ENCODE results near the gene RPL27.

Gene RPL27

GRCh38 chr17:43020789-43021740, 22.8 kb downstream of the RPL27 start:
- peak; percentile 94 for DNase-seq (ENCODE audit: low spot score)

GRCh38 chr17:43021741-43022512, 23.7 kb downstream of the RPL27 start, which contains the start of gene VAT1:
Gene VAT1, minus strand, starts transcription at chr17:43022385. Its CDS starts 63 bp downstream, at chr17:43022322.
- DNase-seq (ENCODE audit: low spot score), result peak; percentile 92

DNA sequence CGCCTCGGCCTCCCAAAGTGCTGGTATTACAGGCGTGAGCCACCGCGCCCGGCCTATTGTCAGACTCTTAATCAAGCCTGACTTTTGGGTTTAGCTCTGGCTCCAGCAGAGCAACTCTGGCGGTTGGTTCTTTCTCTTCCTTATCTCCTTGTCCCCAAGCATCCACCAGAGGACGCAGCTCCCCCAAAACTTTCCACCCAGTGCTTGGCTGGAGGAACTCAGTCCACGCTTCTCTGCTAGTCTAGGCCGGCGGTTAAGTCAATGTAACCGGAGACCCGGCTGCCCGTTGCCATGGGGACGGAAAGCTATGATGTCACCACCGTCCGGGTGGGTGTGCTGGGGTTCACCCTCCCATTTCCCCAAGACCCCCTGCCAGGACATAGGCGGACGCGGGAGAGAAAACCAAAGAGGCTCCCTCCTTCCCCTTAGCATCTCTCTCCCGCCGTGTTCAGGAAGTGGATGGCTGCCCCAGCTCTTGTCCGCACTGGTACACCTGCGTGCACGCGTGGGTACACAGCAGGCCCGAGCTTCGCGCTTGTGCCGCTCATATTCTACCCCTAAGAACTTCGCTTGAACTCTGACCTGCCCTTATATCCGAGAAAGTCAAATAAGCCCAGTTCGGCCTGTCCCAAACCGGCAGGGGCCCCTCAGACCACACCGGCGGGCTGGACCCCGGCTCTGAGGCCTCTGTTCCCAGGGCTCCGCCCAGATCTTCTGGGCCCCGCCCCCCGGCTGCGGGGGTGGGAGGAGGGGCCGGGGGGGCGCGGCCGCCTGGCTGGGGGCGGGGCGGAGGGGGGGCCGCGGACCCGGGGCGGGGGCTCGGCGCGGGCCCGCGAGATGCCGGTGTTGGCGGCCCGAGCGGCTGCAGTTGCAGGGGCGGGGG, 26.4 kb downstream of the RPL27 start, which contains the start of gene RND2:
Gene RND2 (plus strand): TSS at position 825 of the 883 bp plus-strand sequence. CDS start 117 bp downstream, outside the sequence.
- DNase-seq (ENCODE audit: low spot score), result peak; percentile 99

- DNase-seq (ENCODE audit: low spot score), result no peak
Observed at GRCh38 chr17:43025290-43025657, 27.1 kb downstream of the RPL27 start.

DNA sequence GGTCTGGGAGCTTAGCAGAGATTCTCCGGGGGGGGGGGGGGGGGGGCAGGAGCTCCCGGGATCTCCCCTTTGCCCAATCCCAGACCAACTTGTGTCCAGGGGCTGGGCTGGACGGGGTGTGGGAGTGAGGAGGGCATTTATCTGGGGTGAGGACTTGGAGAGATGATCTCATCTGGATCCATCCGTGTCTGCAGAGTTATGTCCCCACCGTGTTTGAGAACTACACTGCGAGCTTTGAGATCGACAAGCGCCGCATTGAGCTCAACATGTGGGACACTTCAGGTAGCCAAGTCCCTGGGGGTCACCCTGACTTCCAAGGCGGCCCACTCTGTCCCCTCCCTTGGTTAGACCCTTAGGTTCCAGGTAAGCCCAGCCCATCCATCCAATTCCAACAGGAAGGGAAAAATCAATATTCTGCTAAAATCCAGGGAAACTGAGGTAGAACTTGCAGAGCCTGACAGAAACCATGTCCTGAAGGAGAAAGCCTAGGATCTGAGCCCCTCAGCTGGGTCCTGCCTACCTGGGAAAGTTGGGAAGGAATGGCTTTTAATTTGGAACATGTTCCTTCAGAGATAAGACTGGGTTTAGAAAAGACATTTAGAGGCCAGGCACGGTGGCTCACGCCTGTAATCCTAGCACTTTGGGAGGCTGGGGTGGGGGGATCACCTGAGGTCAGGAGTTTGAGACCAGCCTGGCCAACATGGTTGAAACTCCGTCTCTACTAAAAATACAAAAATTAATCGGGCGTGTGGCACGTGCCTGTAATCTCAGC, 27.7 kb downstream of the RPL27 start:
- DNase-seq (ENCODE audit: low spot score), result no peak

GRCh38 chr17:43026595-43026994, 28.4 kb downstream of the RPL27 start:
- no peak for DNase-seq (ENCODE audit: low spot score)

GRCh38 chr17:43027091-43028032, 29.1 kb downstream of the RPL27 start:
- no peak for DNase-seq (ENCODE audit: low spot score)

DNA sequence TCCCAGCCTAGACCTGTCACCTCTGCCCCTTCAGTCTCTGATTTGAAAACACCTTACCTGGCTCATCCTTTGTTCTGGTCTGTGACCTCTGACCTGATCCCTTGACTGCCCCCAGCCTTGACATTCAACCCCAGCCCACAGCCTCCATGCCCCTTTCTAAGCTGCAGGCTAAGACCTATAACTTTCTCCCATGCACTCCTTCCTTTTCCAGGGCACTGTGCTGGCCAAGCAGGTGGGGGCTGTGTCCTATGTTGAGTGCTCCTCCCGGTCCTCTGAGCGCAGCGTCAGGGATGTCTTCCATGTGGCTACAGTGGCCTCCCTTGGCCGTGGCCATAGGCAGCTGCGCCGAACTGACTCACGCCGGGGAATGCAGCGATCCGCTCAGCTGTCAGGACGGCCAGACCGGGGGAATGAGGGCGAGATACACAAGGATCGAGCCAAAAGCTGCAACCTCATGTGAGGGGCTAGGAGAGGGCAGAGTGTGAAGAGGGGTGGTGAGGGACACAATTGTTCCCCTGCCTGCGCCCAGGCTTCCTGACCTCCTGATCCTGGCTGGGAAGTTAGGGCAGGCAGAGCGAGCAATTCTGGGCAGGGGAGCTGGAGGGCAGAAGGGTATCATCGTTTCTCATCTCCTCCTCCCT, 30.1 kb downstream of the RPL27 start:
- no peak for DNase-seq (ENCODE audit: low spot score)

DNA sequence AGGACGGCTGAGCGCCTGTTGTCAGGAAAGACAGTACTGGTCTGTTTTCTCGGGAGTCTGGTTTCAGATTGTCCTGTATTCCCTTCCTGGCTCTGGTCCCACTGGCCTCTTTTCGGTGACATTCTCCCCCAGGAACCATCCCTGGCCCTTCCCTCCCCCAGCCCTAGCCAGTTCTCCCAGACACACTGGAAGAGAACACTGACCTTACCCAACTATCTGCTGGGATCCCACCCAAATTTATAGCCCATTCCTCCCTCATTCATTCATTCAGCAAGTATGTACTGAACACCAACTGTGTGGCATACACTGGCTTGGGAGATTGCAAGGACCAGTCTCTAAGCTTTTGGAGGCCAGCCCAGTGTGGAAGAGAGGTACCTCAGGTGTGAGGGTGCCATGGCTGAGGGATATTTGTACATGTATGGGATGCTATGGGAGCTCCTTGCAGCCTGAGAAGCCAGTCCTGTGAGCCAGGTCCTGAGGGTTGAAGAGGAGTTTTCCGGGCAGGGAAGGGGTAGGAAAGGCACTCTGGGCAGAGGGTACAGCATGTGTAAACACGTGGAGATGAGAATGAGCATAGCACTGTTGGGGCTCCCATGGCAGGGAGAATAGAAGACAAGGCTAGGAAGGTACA, 32.0 kb downstream of the RPL27 start:
- no peak for DNase-seq (ENCODE audit: low spot score)

DNA sequence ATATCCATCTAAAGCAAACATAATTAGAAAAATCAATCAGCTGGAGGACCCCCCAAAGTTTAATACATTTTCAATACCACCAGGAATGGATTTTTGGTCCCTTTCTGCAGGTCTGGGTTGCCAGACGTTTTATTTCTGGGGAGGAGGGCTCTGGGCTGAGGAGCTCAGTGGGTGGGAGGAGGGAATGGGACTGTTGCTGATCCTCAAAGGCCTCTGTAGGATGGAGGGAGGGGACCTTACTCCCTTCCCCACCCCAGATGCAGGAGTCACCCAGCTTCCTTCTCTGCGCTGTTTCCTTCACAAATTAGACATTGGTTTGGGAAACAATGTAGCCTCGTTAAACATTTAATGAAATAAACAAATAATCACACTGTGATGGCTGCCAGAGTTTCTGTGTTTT, 33.4 kb downstream of the RPL27 start:
- no peak for DNase-seq (ENCODE audit: low spot score)

- no peak for DNase-seq (ENCODE audit: low spot score)
Observed at GRCh38 chr17:43033948-43034881, 36.0 kb downstream of the RPL27 start.

DNA sequence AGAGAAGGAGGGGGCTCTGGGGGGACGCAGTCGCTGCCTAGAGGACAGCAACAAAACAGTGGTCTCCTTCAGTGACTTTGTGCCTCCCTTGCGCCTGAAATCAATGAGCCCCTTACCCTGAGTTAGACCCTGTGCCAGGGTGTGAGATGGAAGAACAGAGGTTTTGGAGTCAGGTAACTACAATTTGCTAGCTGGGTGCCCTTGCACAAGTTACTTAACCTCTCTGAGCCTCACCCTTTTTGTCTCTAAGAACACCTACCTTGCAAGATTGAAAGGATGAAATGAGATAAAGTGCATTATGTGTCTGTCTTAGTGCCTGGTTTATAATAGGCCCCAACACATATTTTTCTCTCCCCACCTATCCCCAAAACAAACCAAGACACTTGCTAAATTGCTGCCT, 36.7 kb downstream of the RPL27 start:
- no peak for DNase-seq (ENCODE audit: low spot score)

- DNase-seq (ENCODE audit: low spot score), result no peak
Observed at GRCh38 chr17:43039646-43040045, 41.4 kb downstream of the RPL27 start.

DNA sequence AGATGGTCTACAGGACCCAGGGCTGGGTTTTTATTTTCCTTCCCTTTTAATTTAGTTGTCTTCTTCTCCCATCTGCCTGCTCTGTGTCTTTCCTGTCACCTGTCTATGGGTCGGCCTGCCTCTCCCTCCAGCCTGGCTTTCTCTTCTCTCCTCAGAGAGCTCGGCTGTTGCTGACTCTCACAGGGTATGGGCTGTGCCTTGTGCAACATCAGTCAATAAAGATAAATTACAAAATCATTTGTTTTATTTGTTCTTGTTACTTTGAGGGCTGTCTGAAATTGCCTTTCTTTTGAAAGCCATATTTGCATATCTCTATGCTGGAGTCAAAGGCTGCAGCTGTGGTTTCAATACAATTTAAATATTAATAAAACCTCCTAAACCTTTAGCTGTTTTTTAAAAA, 42.4 kb downstream of the RPL27 start:
- no peak for DNase-seq (ENCODE audit: low spot score)

- DNase-seq (ENCODE audit: low spot score), result no peak
Observed at GRCh38 chr17:43042025-43042628, 43.9 kb downstream of the RPL27 start.

- DNase-seq (ENCODE audit: low spot score), result no peak
Observed at GRCh38 chr17:43043307-43043706, 45.1 kb downstream of the RPL27 start.

DNA sequence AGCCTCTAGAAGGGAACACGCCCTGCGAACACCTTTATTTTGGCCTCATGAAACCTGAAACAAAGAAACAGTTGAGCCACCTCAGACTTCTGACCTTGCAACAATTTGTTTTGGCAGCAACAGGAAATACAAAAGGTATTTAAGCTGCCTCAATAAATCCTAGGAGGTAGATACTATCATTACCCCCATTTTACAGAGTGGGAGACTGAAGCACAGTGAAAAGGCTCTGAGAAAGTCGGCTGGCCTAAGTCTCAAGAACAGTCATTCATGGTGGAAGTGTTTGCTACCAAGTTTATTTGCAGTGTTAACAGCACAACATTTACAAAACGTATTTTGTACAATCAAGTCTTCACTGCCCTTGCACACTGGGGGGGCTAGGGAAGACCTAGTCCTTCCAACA, 45.8 kb downstream of the RPL27 start:
- DNase-seq (ENCODE audit: low spot score), result no peak
